MM.1S (cell line): ENCODE data around the gene SRGAP3.

Source experiments
- DNase-seq: peaks from one replicate; pipeline ENCODE4 v3.0.0-alpha.2; 2015
- H2AFZ ChIP-seq: fragments of 300-600 bp; sonication (generic); 2 replicates; pipeline ENCODE4 v1.6.0; 2016; ENCODE audit warnings: antibody characterized with exemption, low read length
- H3F3A ChIP-seq: fragments of 300-600 bp; sonication (generic); 2 replicates; pipeline ENCODE4 v1.6.1; 2016; ENCODE audit warnings: mild to moderate bottlenecking, antibody characterized with exemption, low read length, moderate library complexity, mixed read lengths; ENCODE audit not compliant: insufficient read depth
- H3K27ac ChIP-seq: fragments of 300-600 bp; sonication (generic); 2 replicates; pipeline ENCODE4 v1.5.1; 2016; ENCODE audit warnings: mild to moderate bottlenecking, low read length
- H3K27me3 ChIP-seq: fragments of 300-600 bp; sonication (generic); replicated peaks from 2 replicates; pipeline ENCODE4 v1.6.0; 2016; ENCODE audit warnings: low read length; ENCODE audit not compliant: insufficient read depth
- H3K36me3 ChIP-seq: fragments of 300-600 bp; sonication (generic); replicated peaks from 2 replicates; pipeline ENCODE4 v1.6.1; 2016; ENCODE audit warnings: mild to moderate bottlenecking, low read length, mixed read lengths; ENCODE audit not compliant: insufficient read depth
- H3K4me1 ChIP-seq: fragments of 300-600 bp; sonication (generic); 2 replicates; pipeline ENCODE4 v1.6.1; 2016; ENCODE audit warnings: low read length, mixed read lengths
- H3K4me2 ChIP-seq: fragments of 300-600 bp; sonication (generic); 2 replicates; pipeline ENCODE4 v1.6.0; 2016; ENCODE audit warnings: low read depth, low read length
- H3K4me3 ChIP-seq: fragments of 300-600 bp; sonication (generic); 2 replicates; pipeline ENCODE4 v1.5.1; 2016; ENCODE audit warnings: low read length, mixed read lengths
- H3K79me2 ChIP-seq: fragments of 300-600 bp; sonication (generic); 2 replicates; pipeline ENCODE4 v1.6.1; 2016; ENCODE audit warnings: mixed run types, low read length, mixed read lengths
- H3K9ac ChIP-seq: fragments of 300-600 bp; sonication (generic); 2 replicates; pipeline ENCODE4 v1.6.1; 2016; ENCODE audit warnings: low read length, mixed read lengths
- H3K9me2 ChIP-seq: fragments of 300-600 bp; sonication (generic); replicated peaks from 2 replicates; pipeline ENCODE4 v1.6.1; 2016; ENCODE audit warnings: mild to moderate bottlenecking, low read length, mixed read lengths; ENCODE audit not compliant: insufficient read depth
- H3K9me3 ChIP-seq: fragments of 300-600 bp; sonication (generic); replicated peaks from 2 replicates; pipeline ENCODE4 v1.6.1; 2016; ENCODE audit warnings: mild to moderate bottlenecking, low read length, mixed read lengths; ENCODE audit not compliant: insufficient read depth
- H4K20me1 ChIP-seq: fragments of 300-600 bp; sonication (generic); 2 replicates; pipeline ENCODE4 v1.6.1; 2016; ENCODE audit warnings: mild to moderate bottlenecking, low read length, moderate library complexity, mixed read lengths; ENCODE audit not compliant: insufficient read depth
- EZH2 ChIP-seq: fragments of 300-600 bp; sonication (generic); optimal IDR thresholded peaks from 2 replicates; pipeline ENCODE3; 2017; ENCODE audit warnings: low read depth, mild to moderate bottlenecking, antibody characterized with exemption, low read length, mixed read lengths
- EZH2phosphoT487 ChIP-seq: fragments of 300-600 bp; sonication (generic); IDR thresholded peaks from 2 replicates; pipeline ENCODE4 v1.6.1; 2018; ENCODE audit warnings: antibody characterized with exemption, low read length
- TF ChIP-seq, protein P1 (sequence below): fragments of 300-600 bp; sonication (generic); IDR thresholded peaks from 2 replicates; pipeline ENCODE4 v1.5.1; 2016; ENCODE audit warnings: antibody characterized with exemption, low read length, mixed read lengths

Gene SRGAP3

DNA sequence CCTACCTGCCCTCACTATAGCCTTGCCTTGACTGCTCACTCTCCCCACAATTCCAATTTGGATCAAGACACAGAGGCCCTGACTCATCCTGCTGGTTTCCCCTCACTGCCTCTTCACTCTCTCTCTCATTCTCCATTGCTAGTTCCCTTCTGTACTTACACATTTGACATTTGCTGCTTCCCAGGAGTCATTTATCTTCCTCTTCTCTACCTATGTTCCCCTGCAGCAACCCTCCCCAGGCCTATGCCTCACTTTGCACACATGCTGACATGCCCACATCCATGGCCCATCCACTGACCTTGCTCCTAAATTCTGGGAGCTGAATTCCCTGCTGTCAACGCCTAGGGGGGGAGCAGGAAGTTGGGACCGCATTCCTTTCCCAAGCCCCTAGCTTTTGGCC lies 82.2 kb downstream of the SRGAP3 start:
- Histone ChIP-seq H3K4me1 (peaks cover 20% of the 10 kb centered on the region), H2AFZ (no peak overlapping the region), H3K4me3 (no peak overlapping the region)

DNA sequence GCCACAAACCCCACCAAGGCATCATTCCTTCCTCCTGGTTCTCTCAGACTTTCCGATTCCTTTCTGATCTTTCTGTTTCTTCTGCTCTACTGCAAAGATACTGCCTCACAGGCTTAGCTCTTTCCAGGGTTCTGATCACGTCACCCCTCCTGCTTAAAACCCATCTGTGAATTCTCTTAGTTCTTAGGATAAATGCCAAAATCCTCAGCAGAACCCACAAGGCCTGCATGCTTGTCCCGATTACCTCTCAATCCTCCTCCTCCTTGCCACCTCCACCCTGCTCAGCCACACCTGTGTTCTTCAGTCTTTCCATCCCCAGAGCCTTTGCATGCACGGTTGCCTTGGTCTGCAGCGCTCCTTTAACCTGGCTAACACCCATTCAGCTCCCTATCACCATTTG lies 84.0 kb downstream of the SRGAP3 start:
- H3K27ac ChIP-seq: no peak overlapping the region
- DNase-seq: no peak

More for the DNA sequence above, 82.2 kb downstream of the SRGAP3 start:
- no peak for DNase-seq
- Histone ChIP-seq H3K4me2 (no peak overlapping the region), H3K27me3 (no peaks in the 10 kb centered on the region), H3K9me3 (no peaks in the 10 kb centered on the region), H3K9ac (no peak overlapping the region), H3F3A (peaks cover 7% of the 10 kb centered on the region; the same call in 1 of the 2 replicates), H3K9me2 (no peaks in the 10 kb centered on the region), H3K36me3 (no peaks in the 10 kb centered on the region), H3K27ac (no peak overlapping the region), H3K79me2 (no peaks in the 10 kb centered on the region), H4K20me1 (no peaks in the 10 kb centered on the region)
- no peak for TF ChIP-seq EZH2
- TF ChIP-seq, protein P1, sequence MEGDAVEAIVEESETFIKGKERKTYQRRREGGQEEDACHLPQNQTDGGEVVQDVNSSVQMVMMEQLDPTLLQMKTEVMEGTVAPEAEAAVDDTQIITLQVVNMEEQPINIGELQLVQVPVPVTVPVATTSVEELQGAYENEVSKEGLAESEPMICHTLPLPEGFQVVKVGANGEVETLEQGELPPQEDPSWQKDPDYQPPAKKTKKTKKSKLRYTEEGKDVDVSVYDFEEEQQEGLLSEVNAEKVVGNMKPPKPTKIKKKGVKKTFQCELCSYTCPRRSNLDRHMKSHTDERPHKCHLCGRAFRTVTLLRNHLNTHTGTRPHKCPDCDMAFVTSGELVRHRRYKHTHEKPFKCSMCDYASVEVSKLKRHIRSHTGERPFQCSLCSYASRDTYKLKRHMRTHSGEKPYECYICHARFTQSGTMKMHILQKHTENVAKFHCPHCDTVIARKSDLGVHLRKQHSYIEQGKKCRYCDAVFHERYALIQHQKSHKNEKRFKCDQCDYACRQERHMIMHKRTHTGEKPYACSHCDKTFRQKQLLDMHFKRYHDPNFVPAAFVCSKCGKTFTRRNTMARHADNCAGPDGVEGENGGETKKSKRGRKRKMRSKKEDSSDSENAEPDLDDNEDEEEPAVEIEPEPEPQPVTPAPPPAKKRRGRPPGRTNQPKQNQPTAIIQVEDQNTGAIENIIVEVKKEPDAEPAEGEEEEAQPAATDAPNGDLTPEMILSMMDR: no peak
- TF ChIP-seq EZH2phosphoT487: no peak

DNA sequence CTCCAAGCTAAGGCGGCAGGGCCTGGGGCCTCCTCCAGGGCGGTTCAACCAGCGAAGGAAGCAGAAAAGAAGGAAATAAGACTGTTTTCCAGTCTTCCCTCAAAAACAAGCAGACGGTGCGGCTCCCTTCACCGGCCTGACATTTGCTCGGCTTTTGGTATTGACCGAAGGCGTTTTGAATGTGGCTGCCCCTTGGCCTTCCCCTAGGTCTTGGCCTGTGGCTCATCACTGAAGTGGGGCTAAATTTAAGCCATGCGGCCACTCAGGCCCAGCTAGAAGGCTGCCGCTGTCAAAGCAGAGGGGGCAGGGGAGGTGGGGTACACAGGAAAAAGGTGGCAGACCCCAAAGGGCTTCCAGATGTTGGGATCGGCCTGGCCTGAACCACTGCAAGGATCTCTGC lies 86.2 kb downstream of the SRGAP3 start:
- no peak overlapping the region for H3K27ac ChIP-seq
- H3F3A ChIP-seq: no peaks in the 10 kb centered on the region
- peaks cover 9% of the 10 kb centered on the region for H3K4me1 ChIP-seq
- no peaks in the 10 kb centered on the region for H3K27me3 ChIP-seq
- TF ChIP-seq EZH2 (no peak), EZH2phosphoT487 (no peak)
- TF ChIP-seq, protein P1: no peak
- no peak overlapping the region for H3K4me3 ChIP-seq
- H4K20me1 ChIP-seq: no peaks in the 10 kb centered on the region
- H2AFZ ChIP-seq: no peak overlapping the region
- no peaks in the 10 kb centered on the region for H3K36me3 ChIP-seq
- no peak overlapping the region for H3K9ac ChIP-seq
- no peak overlapping the region for H3K4me2 ChIP-seq
- H3K9me2 ChIP-seq: no peaks in the 10 kb centered on the region
- no peaks in the 10 kb centered on the region for H3K9me3 ChIP-seq
- H3K79me2 ChIP-seq: no peaks in the 10 kb centered on the region
- DNase-seq: no peak

More for the DNA sequence above, 84.0 kb downstream of the SRGAP3 start:
- no peaks in the 10 kb centered on the region for H3K9me3 ChIP-seq
- H4K20me1 ChIP-seq: no peaks in the 10 kb centered on the region
- H3K9me2 ChIP-seq: no peaks in the 10 kb centered on the region
- no peak overlapping the region for H2AFZ ChIP-seq
- no peak overlapping the region for H3K9ac ChIP-seq
- TF ChIP-seq EZH2phosphoT487: no peak
- TF ChIP-seq, protein P1: no peak
- TF ChIP-seq EZH2: no peak
- H3K4me2 ChIP-seq: no peak overlapping the region
- no peaks in the 10 kb centered on the region for H3K79me2 ChIP-seq
- H3K36me3 ChIP-seq: no peaks in the 10 kb centered on the region
- H3K4me1 ChIP-seq: peaks cover 20% of the 10 kb centered on the region
- H3F3A ChIP-seq: peaks cover 7% of the 10 kb centered on the region; the same call in 1 of the 2 replicates
- no peaks in the 10 kb centered on the region for H3K27me3 ChIP-seq
- no peak overlapping the region for H3K4me3 ChIP-seq
